Measurements from ENCODE around the gene ZEB2. TPM values are rescaled to one million over a fixed set of nuclear protein-coding genes. Genes with fewer than 3 reads are reported as not detected.
A peak's percentile ranks its signal among the peaks of the same experiment; 100 is the strongest.

The ZEB2 gene
- total RNA-seq, 4 donors from 2014 or later: 148 to 290 (median 218) TPM

DNA sequence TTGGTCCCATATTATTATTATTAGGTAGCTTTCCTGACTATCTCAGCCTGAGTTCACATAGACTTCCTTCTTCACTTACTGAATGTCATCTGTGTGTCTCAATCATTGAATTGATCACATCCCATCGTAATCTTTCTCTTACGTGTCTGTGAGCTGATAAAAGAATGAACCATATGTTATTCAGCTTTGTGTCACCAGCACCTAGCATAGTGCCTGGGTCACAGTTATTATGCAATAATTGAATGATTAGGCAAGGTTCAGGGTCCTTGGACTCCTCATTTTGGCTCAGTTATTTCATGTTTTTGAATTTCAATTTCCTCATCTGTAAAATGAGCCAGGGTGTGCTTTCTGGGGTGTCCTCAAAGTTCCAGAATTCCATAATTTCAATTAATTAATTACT is 107.2 kb downstream of the ZEB2 start:
- peak overlapping the region in 2 of 4 donors; percentile 63 to 82 for H3K27ac ChIP-seq
- H3K36me3 ChIP-seq: peaks cover 0 to 44% (median 0%) of the 10 kb centered on the region in 3 donors
- H3K4me3 ChIP-seq: no peak overlapping the region
- peaks cover 0 to 23% (median 7%) of the 10 kb centered on the region in 4 donors for H3K4me1 ChIP-seq
- H3K27me3 ChIP-seq: no peaks in the 10 kb centered on the region
- H3K9me3 ChIP-seq: no peaks in the 10 kb centered on the region
- no peak for DNase-seq (ENCODE audit: low spot score in 2 of 2)
- TF ChIP-seq POLR2A (IDR thresholded peaks at IDR 0.05) (no peak), EP300 (IDR thresholded peaks at IDR 0.05) (peak in 1 of 2 donors; percentile 11)
- TF ChIP-seq, protein P1, sequence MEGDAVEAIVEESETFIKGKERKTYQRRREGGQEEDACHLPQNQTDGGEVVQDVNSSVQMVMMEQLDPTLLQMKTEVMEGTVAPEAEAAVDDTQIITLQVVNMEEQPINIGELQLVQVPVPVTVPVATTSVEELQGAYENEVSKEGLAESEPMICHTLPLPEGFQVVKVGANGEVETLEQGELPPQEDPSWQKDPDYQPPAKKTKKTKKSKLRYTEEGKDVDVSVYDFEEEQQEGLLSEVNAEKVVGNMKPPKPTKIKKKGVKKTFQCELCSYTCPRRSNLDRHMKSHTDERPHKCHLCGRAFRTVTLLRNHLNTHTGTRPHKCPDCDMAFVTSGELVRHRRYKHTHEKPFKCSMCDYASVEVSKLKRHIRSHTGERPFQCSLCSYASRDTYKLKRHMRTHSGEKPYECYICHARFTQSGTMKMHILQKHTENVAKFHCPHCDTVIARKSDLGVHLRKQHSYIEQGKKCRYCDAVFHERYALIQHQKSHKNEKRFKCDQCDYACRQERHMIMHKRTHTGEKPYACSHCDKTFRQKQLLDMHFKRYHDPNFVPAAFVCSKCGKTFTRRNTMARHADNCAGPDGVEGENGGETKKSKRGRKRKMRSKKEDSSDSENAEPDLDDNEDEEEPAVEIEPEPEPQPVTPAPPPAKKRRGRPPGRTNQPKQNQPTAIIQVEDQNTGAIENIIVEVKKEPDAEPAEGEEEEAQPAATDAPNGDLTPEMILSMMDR (IDR thresholded peaks at IDR 0.05): no peak
- 57 to 65% methylated on average over 2 of the region's 2 CpGs for WGBS, 2 donors

DNA sequence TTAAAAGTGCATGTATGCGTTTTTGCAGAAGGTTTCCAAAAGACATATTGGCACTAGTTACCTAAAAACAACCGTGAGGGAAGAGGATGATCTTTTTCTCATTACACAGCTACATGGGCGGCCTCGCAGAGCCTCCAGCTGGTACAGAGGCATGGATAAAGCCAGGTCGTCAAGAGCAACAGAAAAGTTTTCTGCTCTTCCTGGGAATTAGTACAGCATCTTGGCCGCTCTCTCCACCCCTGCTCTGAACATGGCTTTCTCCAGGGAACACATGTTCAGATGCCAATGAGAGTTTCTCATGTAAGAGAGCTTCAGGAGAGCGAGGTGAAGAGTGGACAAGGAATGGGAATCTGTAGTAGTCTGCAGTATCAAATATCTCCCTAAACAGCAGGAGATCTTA is 108.4 kb downstream of the ZEB2 start:
- TF ChIP-seq POLR2A (IDR thresholded peaks at IDR 0.05) (no peak), EP300 (IDR thresholded peaks at IDR 0.05) (no peak)
- TF ChIP-seq, protein P1 (IDR thresholded peaks at IDR 0.05): no peak
- Histone ChIP-seq H3K27me3 (no peaks in the 10 kb centered on the region), H3K36me3 (peaks cover 0 to 31% (median 0%) of the 10 kb centered on the region in 3 donors), H3K4me1 (peaks cover 0 to 23% (median 9%) of the 10 kb centered on the region in 4 donors), H3K27ac (peak overlapping the region in 1 of 4 donors; percentile 25), H3K9me3 (no peaks in the 10 kb centered on the region), H3K4me3 (no peak overlapping the region)
- DNase-seq (ENCODE audit: low spot score in 2 of 2): no peak
- 80 to 83% methylated on average over 7 of the region's 7 CpGs for WGBS, 2 donors

DNA sequence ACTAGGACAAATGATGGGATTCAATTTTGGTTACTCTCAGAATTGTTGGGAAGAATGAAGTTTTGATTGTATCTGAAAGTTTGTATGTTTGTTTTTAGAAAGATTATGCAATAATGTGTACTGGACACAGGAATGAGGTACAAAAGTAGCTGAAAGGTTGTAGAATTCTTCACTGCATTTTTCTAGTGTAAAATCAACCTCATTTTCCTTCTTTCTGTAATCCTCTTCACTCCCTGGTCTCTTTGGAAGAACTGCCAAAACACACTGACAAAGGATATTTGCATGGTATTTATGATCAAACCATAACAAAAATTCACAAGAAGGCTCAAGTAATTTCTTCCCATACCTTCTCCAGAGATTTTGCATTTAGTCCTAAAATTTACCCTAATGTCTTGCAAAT is 110.7 kb downstream of the ZEB2 start:
- Histone ChIP-seq H3K27ac (peak overlapping the region in 1 of 4 donors; percentile 18), H3K9me3 (no peaks in the 10 kb centered on the region), H3K27me3 (no peaks in the 10 kb centered on the region), H3K36me3 (peaks cover 0 to 29% (median 0%) of the 10 kb centered on the region in 3 donors), H3K4me1 (peaks cover 0 to 27% (median 10%) of the 10 kb centered on the region in 4 donors), H3K4me3 (no peak overlapping the region)
- no peak for DNase-seq (ENCODE audit: low spot score in 2 of 2)
- TF ChIP-seq, protein P1 (IDR thresholded peaks at IDR 0.05): no peak
- no peak for TF ChIP-seq EP300 (IDR thresholded peaks at IDR 0.05)

DNA sequence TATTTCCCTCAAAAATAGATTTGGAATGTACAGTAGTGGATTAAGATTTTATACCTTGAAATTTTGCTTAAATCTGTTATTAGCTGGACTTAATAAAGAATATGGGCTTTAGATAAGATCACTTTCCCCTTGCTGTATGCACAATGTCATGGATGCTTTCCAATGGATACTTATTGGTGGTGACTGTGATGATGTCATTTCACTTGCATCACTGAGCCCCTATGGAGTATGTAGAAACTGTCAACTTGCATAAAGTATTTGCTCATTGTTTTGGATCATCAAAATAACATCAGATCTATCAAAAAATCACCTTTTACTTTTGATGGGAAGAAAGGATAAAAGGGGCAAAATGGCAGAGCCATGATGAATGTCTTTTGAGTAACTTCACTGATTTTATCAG is 112.7 kb downstream of the ZEB2 start:
- DNase-seq (ENCODE audit: low spot score in 2 of 2): no peak
- H3K36me3 ChIP-seq: peaks cover 0 to 35% (median 5%) of the 10 kb centered on the region in 3 donors
- H3K4me3 ChIP-seq: no peak overlapping the region
- TF ChIP-seq, protein P1 (IDR thresholded peaks at IDR 0.05): no peak
- TF ChIP-seq EP300 (IDR thresholded peaks at IDR 0.05) (no peak), POLR2A (IDR thresholded peaks at IDR 0.05) (no peak)
- H3K27me3 ChIP-seq: no peaks in the 10 kb centered on the region
- no peaks in the 10 kb centered on the region for H3K9me3 ChIP-seq
- peaks cover 0 to 17% (median 3%) of the 10 kb centered on the region in 4 donors for H3K4me1 ChIP-seq
- no peak overlapping the region for H3K27ac ChIP-seq

DNA sequence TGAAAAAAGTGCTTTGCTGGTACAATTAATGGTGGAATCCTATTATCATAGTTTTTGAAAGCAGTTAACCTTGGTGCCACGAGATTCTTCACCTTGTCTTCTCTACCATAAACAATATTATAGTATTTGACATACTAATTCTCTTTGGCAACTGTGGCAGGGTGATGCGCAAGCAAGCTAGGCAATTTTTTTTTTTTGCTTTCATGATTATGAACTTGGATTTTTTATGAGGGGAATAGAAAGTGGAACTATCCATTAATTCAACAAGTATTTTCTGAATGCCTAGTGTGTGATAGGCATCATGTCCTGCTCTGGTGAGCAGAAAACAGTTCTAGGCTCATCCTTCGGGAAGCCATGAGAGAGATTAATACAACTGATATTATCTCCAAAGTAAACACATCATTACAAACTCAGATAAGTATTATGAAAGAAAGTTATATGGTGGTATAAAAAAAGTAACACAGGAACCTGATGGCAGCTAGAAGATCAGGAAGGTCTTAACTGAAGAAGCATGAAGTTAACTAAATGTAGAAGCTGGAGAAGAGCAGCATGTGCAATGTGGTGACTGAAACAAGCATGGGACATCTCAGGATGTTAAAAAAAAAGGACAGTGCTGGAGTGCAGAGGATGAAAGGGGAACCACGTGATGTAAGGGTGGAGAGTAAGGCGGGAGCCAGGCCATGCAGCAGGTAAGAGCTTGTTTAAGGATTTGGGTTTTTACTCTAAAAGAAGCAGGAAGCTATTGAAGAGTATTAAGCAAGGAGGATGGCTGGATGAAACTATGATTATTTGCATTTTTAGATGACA is 113.7 kb downstream of the ZEB2 start:
- Histone ChIP-seq H3K36me3 (peaks cover 0 to 37% (median 5%) of the 10 kb centered on the region in 3 donors), H3K27me3 (no peaks in the 10 kb centered on the region), H3K9me3 (no peaks in the 10 kb centered on the region), H3K4me1 (peaks cover 0 to 21% (median 3%) of the 10 kb centered on the region in 4 donors), H3K27ac (peak overlapping the region in 1 of 4 donors; percentile 31), H3K4me3 (no peak overlapping the region)
- no peak for DNase-seq (ENCODE audit: low spot score in 2 of 2)
- TF ChIP-seq, protein P1 (IDR thresholded peaks at IDR 0.05): no peak
- TF ChIP-seq EP300 (IDR thresholded peaks at IDR 0.05): peak in 1 of 2 donors; percentile 29
- no peak for TF ChIP-seq POLR2A (IDR thresholded peaks at IDR 0.05)
- WGBS, 2 donors: 83 to 85% methylated on average over 5 of the region's 5 CpGs
